HG03460 (cell line): Measurements from ENCODE around the gene ITLN2.
"Not testable (repeated sequence)": the region's sequence is repeated elsewhere in the genome, so short reads cannot be mapped to it uniquely, and the experiment has no call there.

Experiments
- ATAC-seq: cut with Tn5 transposase; IDR thresholded peaks from one replicate; pipeline ENCODE4 v1.9.1; 2021; ENCODE audit not compliant: unreplicated experiment

Gene ITLN2

GRCh38 chr1:160910170-160910750, 44.3 kb downstream of the ITLN2 start:
- no peak for ATAC-seq

- no peak for ATAC-seq
Observed at GRCh38 chr1:160907976-160908375, 46.6 kb downstream of the ITLN2 start.

- no peak for ATAC-seq
Observed at GRCh38 chr1:160905617-160905989, 49.0 kb downstream of the ITLN2 start.

- no peak for ATAC-seq
Observed at GRCh38 chr1:160904783-160905616, 49.6 kb downstream of the ITLN2 start.

- not testable (repeated sequence) for ATAC-seq
Observed at GRCh38 chr1:160902251-160902650, 52.4 kb downstream of the ITLN2 start.

- ATAC-seq, result no peak
Observed at GRCh38 chr1:160901768-160902167, 52.8 kb downstream of the ITLN2 start.

- not testable (repeated sequence) for ATAC-seq
Observed at GRCh38 chr1:160900683-160901082, 53.9 kb downstream of the ITLN2 start.
